ENCODE measurements around the gene ATOX1. TPM values are rescaled to one million over a fixed set of nuclear protein-coding genes. Genes with fewer than 3 reads are reported as not detected.

Gene ATOX1
- total and polyA plus RNA-seq, 10 of the 15 experiments (the other 5 are each of a cell fraction or from before 2014, with no cell fraction given), result 130 to 642 (median 245) TPM

DNA sequence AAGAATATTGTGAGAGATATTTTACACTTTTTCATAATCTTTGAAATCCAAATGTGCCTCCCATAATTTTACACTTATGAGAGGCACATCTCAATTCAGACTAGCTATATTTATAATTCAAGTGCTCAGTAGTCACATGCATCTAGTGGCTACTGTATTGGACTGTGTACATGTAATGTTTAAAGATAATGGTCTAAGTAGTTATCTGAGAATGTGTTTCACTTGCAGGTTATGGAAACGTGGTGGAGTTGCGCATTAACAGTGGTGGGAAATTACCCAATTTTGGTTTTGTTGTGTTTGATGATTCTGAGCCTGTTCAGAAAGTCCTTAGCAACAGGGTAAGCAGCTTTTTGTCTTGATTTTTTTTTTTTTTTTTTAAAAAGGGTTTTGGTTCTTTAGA, 42.1 kb upstream of the ATOX1 start:
- Histone ChIP-seq H3K36me3 (ENCODE audit: control insufficient read depth in 2 of 2, insufficient read depth in 2 of 2, low read length in 1 of 2) (peaks cover 11 to 56% of the 10 kb centered on the region in 2 experiments), H3K4me1 (ENCODE audit: control insufficient read depth, insufficient read depth, low read length) (no peaks in the 10 kb centered on the region), H4K20me1 (ENCODE audit: control insufficient read depth, insufficient read depth) (no peaks in the 10 kb centered on the region; the same call in 1 of the 2 replicates), H3K79me2 (ENCODE audit: control insufficient read depth, insufficient read depth, low read length) (no peaks in the 10 kb centered on the region), H3K9ac (ENCODE audit: control insufficient read depth, insufficient read depth, low read length) (no peak overlapping the region), H3K27ac (ENCODE audit: control insufficient read depth, insufficient read depth) (no peak overlapping the region), H3K4me3 (no peak overlapping the region), H3K4me2 (ENCODE audit: control insufficient read depth, insufficient read depth) (no peak overlapping the region), H3K9me3 (replicated peaks; ENCODE audit: control insufficient read depth, insufficient read depth, low read length) (no peaks in the 10 kb centered on the region), H2AFZ (ENCODE audit: control insufficient read depth, low read depth, low read length) (no peak overlapping the region), H3K27me3 (replicated peaks in 1 of 2; ENCODE audit: control insufficient read depth in 2 of 2, insufficient read depth in 2 of 2, low read length in 1 of 2) (no peaks in the 10 kb centered on the region)
- RAD21 ChIA-PET (ENCODE audit: unreplicated experiment), result interaction anchor here (0.9 kb wide), 1 partner anchor 10 kb away, joined by 3 read pairs; no protein-coding TSS in a partner anchor
- CTCF ChIA-PET, result interaction anchor here (0.8 to 2.4 kb wide), 7 partner anchors 10 to 343 kb away, joined by 3 to 10 read pairs (median 3); no protein-coding TSS in a partner anchor
- WGBS (ENCODE audit: insufficient coverage, insufficient replicate concordance, low lambda C conversion rate, missing lambda C conversion rate), result 54% methylated on average over 2 of the region's 2 CpGs
- in situ Hi-C loops (cut with MboI) (no loop called here), intact Hi-C loops (cut with micrococcal nuclease; ENCODE audit: unreplicated experiment) (no loop called here)
- SMC1A ChIA-PET (ENCODE audit: uncharacterized antibody, unreplicated experiment), result interaction anchor here (1.2 to 2.6 kb wide), 4 partner anchors 9 to 277 kb away, joined by 3 to 12 read pairs (median 4); no protein-coding TSS in a partner anchor
- TF ChIP-seq RBBP5 (conservative IDR thresholded peaks at IDR 0.05) (no peak), ZNF384 (IDR thresholded peaks at IDR 0.05; ENCODE audit: borderline replicate concordance, low read depth, low read length) (peak; percentile 35; the same call in 1 of the 2 replicates), BCL11A (IDR thresholded peaks at IDR 0.05; ENCODE audit: low read depth, low read length) (no peak), PRDM15 (CRISPR knock-in tag; IDR thresholded peaks at IDR 0.05) (no peak), MTA3 (IDR thresholded peaks at IDR 0.05; ENCODE audit: borderline replicate concordance, low read length) (no peak)
- TF ChIP-seq, protein P1, sequence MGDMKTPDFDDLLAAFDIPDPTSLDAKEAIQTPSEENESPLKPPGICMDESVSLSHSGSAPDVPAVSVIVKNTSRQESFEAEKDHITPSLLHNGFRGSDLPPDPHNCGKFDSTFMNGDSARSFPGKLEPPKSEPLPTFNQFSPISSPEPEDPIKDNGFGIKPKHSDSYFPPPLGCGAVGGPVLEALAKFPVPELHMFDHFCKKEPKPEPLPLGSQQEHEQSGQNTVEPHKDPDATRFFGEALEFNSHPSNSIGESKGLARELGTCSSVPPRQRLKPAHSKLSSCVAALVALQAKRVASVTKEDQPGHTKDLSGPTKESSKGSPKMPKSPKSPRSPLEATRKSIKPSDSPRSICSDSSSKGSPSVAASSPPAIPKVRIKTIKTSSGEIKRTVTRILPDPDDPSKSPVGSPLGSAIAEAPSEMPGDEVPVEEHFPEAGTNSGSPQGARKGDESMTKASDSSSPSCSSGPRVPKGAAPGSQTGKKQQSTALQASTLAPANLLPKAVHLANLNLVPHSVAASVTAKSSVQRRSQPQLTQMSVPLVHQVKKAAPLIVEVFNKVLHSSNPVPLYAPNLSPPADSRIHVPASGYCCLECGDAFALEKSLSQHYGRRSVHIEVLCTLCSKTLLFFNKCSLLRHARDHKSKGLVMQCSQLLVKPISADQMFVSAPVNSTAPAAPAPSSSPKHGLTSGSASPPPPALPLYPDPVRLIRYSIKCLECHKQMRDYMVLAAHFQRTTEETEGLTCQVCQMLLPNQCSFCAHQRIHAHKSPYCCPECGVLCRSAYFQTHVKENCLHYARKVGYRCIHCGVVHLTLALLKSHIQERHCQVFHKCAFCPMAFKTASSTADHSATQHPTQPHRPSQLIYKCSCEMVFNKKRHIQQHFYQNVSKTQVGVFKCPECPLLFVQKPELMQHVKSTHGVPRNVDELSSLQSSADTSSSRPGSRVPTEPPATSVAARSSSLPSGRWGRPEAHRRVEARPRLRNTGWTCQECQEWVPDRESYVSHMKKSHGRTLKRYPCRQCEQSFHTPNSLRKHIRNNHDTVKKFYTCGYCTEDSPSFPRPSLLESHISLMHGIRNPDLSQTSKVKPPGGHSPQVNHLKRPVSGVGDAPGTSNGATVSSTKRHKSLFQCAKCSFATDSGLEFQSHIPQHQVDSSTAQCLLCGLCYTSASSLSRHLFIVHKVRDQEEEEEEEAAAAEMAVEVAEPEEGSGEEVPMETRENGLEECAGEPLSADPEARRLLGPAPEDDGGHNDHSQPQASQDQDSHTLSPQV (IDR thresholded peaks at IDR 0.05), result no peak
- POLR2A ChIA-PET, result interaction anchor here (0.6 to 1.0 kb wide), 2 partner anchors 27 to 101 kb away, joined by 3 read pairs; no protein-coding TSS in a partner anchor
- BruUV-seq (replicated peaks), result no TSS peak
- no peak for FAIRE-seq
- peak; percentile 52 for ATAC-seq
- no peak for DNase-seq (ENCODE audit: low read depth, low spot score)
